Epithelial cell of esophagus (primary cell): Measurements from ENCODE around the gene ANKRD63.

ENCODE experiments used
- DNase-seq: peaks from one replicate; pipeline ENCODE4 v3.0.0; 2010; ENCODE audit warnings: low read depth
- H3K4me3 ChIP-seq: 2 replicates; pipeline ENCODE4 v1.5.1; 2011; ENCODE audit warnings: mild to moderate bottlenecking, low read length, control low read depth
- TF ChIP-seq, protein P1 (sequence below): IDR thresholded peaks from 2 replicates; pipeline ENCODE4 v1.5.1; 2011; ENCODE audit warnings: low read depth, mild to moderate bottlenecking, low read length, control low read depth, inconsistent platforms; ENCODE audit not compliant: insufficient read depth; ENCODE audit errors: missing control alignments

Gene ANKRD63

DNA sequence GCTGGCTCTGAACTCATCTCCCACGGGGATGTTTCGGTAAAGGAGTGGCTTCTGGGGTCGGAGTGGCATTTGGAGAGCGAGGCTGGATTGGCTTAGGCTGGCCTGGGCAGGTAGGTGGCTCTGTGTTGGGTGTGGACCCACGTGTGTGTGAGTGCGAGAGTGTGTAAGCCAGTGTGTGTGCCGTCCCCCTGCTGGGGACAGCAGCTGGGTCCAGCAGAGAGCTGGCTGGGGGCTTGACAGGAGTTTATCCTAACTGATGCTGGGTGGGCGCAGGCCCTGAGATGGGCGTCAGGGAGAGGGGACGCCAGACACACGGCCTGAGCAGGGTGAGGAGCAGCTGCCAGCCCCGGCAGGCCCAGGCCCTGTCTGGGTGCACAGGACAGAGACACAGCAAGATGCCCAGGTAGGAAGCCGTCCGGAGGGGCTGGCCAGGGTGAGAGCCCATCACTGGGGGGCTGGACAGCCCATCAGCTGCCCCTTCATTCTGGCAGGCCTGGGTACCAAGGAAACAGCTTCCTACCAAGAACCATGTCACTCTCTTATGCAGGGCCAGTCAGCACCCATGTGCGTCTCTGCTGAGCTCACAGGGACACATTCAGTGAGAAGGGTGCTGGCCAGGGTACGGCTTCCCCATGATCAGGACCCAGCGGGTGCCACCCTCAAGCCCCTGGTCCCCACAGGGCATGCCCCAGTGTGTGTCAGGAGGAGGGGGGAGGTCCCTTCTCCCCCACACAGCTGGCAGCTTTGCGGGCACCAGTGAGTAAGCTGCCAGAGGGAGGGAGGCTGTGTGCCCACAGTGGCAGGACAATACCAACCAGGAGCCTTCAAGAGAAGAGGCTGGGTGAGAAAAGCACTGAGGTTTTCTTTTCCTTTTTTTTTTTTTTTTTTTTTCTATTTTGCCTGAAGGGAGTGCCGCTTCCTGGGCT lies 42.9 kb downstream of the ANKRD63 start:
- DNase-seq = peak; percentile 73
- TF ChIP-seq, protein P1, sequence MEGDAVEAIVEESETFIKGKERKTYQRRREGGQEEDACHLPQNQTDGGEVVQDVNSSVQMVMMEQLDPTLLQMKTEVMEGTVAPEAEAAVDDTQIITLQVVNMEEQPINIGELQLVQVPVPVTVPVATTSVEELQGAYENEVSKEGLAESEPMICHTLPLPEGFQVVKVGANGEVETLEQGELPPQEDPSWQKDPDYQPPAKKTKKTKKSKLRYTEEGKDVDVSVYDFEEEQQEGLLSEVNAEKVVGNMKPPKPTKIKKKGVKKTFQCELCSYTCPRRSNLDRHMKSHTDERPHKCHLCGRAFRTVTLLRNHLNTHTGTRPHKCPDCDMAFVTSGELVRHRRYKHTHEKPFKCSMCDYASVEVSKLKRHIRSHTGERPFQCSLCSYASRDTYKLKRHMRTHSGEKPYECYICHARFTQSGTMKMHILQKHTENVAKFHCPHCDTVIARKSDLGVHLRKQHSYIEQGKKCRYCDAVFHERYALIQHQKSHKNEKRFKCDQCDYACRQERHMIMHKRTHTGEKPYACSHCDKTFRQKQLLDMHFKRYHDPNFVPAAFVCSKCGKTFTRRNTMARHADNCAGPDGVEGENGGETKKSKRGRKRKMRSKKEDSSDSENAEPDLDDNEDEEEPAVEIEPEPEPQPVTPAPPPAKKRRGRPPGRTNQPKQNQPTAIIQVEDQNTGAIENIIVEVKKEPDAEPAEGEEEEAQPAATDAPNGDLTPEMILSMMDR = no peak
- peak overlapping the region; percentile 58 for H3K4me3 ChIP-seq

DNA sequence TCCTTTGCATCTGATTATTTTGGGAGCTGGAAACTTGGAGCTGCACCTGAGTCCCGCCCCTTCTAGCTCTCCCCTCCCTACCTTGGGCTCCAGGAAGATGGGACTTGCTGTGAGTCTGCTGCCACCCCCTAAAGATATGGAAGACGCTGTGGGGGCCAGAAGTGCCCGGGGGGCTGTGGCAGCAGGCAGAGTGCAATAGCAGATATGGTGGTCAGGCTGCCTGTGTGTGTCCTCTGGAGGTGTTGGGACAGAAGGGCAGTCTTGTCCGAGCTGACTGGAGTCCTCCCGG lies 43.5 kb downstream of the ANKRD63 start:
- DNase-seq = no peak
- H3K4me3 ChIP-seq = peak overlapping the region; percentile 58

DNA sequence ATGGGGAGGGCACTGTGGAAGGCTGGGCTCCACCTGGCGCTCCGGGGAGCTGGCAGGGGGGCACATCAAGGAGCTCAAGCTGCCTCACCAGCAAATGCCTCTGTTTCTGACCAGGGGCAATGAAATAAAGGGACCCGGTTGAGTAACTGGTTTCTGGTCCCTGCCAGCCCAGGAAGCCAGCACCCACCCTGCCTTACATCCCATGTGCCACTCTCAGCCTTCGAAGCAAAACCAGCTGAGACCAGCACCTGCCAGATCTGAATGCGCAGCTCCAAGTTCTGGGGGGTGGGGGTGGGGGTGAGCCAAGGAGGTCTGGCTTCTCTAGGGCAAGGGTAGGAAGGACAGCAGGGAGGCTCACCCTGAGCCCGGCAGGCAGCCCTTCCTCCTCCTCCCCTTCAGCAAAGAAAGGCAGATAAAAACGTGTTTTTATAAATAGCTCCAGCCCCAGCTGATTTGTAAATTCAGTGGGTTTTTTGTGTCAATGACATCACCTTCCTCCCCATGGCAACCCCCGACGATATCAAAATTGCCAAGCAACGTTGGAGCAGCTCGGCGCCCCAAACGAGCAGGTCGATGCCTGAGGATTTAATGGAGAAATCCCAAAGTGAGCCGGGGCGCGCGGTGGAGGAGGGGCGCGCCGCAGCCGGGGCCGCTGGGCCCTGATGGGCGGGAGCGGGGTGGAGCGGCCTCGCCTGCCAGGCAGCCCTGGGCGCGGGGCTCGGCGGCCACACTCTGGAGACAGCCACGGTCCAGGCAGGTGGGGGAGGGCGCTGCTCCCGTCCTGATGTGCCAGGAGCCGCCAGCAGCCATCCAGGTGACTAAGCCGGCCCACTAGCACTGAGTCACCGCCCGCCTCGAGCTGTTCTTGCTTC lies 44.1 kb downstream of the ANKRD63 start, which contains the start of gene PAK6:
TSS of gene PAK6 (plus strand) at position 532 of the 872 bp plus-strand sequence. CDS start 25,723 bp downstream, outside the sequence.
- peak within 1 kb of the TSS; percentile 58 for H3K4me3 ChIP-seq
- TF ChIP-seq, protein P1 = no peak
- DNase-seq = peak; percentile 96

More for the DNA sequence above, 43.5 kb downstream of the ANKRD63 start:
- TF ChIP-seq, protein P1 = no peak

DNA sequence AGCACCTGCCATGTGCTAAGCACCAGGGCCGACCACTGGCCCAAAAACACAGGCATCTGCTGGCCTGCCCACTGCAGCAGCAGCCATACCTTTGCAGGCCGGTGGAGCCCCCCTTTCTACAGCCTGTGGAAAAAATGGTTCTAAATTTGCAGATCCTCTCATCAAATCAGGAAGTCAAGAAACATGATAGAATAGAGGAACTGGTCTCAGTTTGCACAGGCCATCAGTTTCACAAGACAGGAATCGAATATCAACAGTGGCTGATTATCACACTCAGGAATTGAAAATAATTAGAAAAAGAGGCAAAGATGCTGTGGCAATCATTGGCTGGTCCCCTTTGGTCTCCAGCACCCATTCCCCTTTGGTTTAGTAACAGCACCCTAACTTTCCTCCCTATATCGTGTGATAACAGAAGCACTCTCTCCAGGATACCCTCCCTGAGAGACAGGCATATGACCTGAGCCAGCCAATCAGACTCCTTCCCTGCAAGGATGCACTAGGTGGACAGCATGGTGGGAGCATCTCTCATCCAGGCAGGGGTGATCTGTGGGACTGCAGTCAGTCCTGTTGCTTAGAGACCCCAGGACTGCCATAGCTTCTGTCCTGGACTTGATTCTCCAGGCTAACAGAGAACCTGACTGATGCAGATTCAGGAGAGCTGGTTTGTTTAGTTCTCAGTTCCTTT lies 47.5 kb downstream of the ANKRD63 start:
- TF ChIP-seq, protein P1 = no peak
- no peak overlapping the region for H3K4me3 ChIP-seq
- DNase-seq = no peak

DNA sequence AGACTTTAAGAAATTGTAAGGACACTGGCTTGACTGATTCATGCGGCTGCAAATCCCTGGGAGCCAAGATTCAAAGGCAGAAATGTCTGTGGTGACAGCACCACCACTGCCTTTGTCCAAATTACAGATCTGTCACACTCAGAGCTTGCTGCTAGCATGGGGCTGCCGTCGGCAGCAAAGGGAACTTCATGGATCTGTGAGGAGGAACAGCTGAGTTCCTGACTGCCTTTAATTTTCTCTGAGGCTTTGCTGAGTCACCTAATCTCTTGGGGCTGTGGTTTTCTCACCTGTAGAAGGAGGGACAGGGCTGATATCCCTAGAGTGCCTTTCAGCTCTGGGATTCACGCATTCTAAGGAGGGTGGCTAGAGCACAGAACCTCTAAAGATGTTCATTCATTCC lies 48.1 kb downstream of the ANKRD63 start:
- peak; percentile 69 for DNase-seq
- TF ChIP-seq, protein P1 = no peak
- H3K4me3 ChIP-seq = no peak overlapping the region

DNA sequence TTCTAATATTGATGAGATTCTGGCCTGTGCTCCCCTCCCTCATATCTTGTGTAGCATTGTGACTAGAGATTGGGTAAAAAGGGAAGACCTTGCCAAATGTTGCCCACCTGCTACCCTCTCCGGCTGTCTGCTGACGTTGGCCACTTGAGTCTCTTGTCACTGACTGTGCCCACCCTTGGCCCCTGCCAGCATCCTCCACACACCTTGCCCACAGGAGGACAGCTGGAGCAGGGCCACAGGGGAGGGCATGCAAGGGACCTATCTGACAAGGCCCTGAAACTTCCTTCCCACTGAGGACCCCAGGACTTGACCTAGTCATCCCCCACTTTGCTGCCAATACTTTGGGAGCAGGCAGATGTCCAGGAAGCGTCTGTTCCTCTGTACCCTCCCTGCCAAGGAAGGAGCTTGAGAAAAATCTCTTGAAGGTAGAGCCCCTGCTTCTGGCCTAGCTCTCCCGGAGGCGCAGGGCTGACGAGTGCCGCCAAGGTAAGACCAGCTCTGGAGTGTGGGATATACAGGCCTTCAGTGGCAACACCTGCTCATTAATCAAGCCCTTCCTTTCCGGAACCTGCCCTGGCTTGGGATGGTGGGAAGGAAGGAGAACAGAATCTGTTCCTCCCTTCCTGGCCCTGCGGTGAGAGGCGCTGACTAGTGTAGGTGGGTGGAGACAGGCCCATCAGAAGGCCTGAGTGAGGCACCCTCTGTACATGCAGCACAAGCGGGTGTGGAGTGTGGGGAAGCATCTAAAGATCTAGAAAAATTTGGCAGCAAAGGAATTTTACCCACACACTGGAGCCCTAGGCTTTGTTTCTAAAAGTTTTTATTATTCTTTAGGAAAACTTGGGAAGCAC lies 48.9 kb downstream of the ANKRD63 start:
- TF ChIP-seq, protein P1 = no peak
- peak; percentile 86 for DNase-seq
- no peak overlapping the region for H3K4me3 ChIP-seq
